GM12892 (cell line): ENCODE measurements around the gene ATF1.

Experiments
- POLR2A ChIP-seq: IDR thresholded peaks from 2 replicates; pipeline ENCODE4 v1.6.1; 2011; ENCODE audit warnings: low read depth, low read length, control low read depth
- POLR2AphosphoS5 ChIP-seq: IDR thresholded peaks from 2 replicates; pipeline ENCODE4 v1.6.1; 2011; ENCODE audit warnings: low read depth, low read length, control low read depth
- TAF1 ChIP-seq: IDR thresholded peaks from 2 replicates; pipeline ENCODE4 v1.6.1; 2011; ENCODE audit warnings: low read depth, mild to moderate bottlenecking, control low read depth, low read length, borderline replicate concordance

DNA sequence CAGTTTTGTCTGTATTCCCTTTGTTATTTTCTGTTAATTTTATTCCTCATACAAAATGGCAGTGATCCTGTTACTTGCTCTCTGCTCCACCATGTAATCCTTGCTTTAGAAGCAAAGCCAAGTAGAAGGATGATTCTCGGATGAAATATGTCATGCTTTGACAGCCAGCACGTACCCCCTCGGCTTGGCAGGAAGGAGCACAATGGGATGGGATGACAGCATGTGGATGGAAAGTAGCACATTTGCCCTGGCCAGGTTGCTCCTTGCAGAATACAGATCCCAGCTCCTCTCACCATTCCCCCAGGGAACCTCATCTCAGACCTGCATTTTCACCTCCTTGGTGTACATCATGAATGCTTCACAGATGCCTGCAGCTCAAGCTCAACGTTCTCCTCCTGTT lies 35.1 kb upstream of the ATF1 start:
- no peak for TF ChIP-seq TAF1
- no peak for TF ChIP-seq POLR2A
- TF ChIP-seq POLR2AphosphoS5, result no peak
